GM12865 (cell line): ENCODE measurements around the gene PDCD6IP.

Source experiments
- DNase-seq: peaks from one replicate; pipeline ENCODE4 v3.0.0; 2010; ENCODE audit warnings: low read depth
- H3K4me3 ChIP-seq: 2 replicates; pipeline ENCODE4 v1.5.1; 2011; ENCODE audit warnings: mild to moderate bottlenecking, low read depth, low read length, control low read depth
- CTCF ChIP-seq: IDR thresholded peaks from 2 replicates; pipeline ENCODE4 v1.5.1; 2011; ENCODE audit warnings: low read length, control low read depth, low read depth, inconsistent platforms; ENCODE audit not compliant: insufficient read depth; ENCODE audit errors: missing control alignments

Gene PDCD6IP

GRCh38 chr3:33882296-33882695, 83.9 kb downstream of the PDCD6IP start:
- no peak for DNase-seq

GRCh38 chr3:33883538-33883950, 85.1 kb downstream of the PDCD6IP start:
- peak; percentile 59 for TF ChIP-seq CTCF
- DNase-seq, result peak; percentile 51
- H3K4me3 ChIP-seq, result no peak overlapping the region

More at GRCh38 chr3:33882296-33882695, 83.9 kb downstream of the PDCD6IP start:
- no peak overlapping the region for H3K4me3 ChIP-seq
- TF ChIP-seq CTCF, result no peak

GRCh38 chr3:33883951-33884561, 85.6 kb downstream of the PDCD6IP start:
- no peak for TF ChIP-seq CTCF
- DNase-seq, result peak; percentile 13
- no peak overlapping the region for H3K4me3 ChIP-seq

- no peak for DNase-seq
- no peak overlapping the region for H3K4me3 ChIP-seq
- no peak for TF ChIP-seq CTCF
Observed at GRCh38 chr3:33884701-33885100, 86.3 kb downstream of the PDCD6IP start.

- DNase-seq, result no peak
- TF ChIP-seq CTCF, result no peak
- no peak overlapping the region for H3K4me3 ChIP-seq
Observed at GRCh38 chr3:33885496-33885895, 87.1 kb downstream of the PDCD6IP start.

GRCh38 chr3:33886015-33886414, 87.6 kb downstream of the PDCD6IP start:
- H3K4me3 ChIP-seq, result no peak overlapping the region
- no peak for DNase-seq
- TF ChIP-seq CTCF, result no peak

- no peak for TF ChIP-seq CTCF
- DNase-seq, result no peak
- H3K4me3 ChIP-seq, result no peak overlapping the region
Observed at GRCh38 chr3:33887478-33887877, 89.0 kb downstream of the PDCD6IP start.
